ENCODE data around the gene DIO1.
A peak's percentile ranks its signal among the peaks of the same experiment; 100 is the strongest.

The DIO1 gene

DNA sequence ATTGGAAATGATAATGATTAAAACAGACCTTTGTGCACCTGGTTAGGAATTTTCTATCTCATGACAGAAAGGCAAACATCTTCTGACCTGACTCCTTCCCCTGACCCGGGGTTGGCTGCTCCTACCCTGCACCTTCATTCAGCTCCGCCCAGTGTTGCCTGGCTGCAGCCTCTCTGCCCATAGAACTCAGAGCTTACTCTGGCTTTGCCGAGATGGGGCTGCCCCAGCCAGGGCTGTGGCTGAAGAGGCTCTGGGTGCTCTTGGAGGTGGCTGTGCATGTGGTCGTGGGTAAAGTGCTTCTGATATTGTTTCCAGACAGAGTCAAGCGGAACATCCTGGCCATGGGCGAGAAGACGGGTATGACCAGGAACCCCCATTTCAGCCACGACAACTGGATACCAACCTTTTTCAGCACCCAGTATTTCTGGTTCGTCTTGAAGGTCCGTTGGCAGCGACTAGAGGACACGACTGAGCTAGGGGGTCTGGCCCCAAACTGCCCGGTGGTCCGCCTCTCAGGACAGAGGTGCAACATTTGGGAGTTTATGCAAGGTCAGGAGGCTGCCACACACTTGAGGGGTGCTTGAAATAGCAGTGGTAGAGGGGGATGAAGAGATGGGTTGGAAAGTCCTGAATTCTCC lies at the start of gene DIO1:
Gene DIO1, plus strand, starts transcription at position 189 of the 638 bp plus-strand sequence. Its CDS starts 24 bp downstream, at position 213.
- TF ChIP-seq, protein P1, sequence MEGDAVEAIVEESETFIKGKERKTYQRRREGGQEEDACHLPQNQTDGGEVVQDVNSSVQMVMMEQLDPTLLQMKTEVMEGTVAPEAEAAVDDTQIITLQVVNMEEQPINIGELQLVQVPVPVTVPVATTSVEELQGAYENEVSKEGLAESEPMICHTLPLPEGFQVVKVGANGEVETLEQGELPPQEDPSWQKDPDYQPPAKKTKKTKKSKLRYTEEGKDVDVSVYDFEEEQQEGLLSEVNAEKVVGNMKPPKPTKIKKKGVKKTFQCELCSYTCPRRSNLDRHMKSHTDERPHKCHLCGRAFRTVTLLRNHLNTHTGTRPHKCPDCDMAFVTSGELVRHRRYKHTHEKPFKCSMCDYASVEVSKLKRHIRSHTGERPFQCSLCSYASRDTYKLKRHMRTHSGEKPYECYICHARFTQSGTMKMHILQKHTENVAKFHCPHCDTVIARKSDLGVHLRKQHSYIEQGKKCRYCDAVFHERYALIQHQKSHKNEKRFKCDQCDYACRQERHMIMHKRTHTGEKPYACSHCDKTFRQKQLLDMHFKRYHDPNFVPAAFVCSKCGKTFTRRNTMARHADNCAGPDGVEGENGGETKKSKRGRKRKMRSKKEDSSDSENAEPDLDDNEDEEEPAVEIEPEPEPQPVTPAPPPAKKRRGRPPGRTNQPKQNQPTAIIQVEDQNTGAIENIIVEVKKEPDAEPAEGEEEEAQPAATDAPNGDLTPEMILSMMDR (conservative IDR thresholded peaks at IDR 0.05; ENCODE audit: low read depth): no peak
- no peak within 1 kb of the TSS for H3K27ac ChIP-seq
- no peak for DNase-seq (ENCODE audit: low spot score)
- ChIA-PET POLR2A (ENCODE audit: low non-redundant PET) (no interaction called here), CTCF (interaction anchor here (0.6 kb wide), 1 partner anchor 65 kb away, joined by 4 read pairs; no protein-coding TSS in a partner anchor)

DNA sequence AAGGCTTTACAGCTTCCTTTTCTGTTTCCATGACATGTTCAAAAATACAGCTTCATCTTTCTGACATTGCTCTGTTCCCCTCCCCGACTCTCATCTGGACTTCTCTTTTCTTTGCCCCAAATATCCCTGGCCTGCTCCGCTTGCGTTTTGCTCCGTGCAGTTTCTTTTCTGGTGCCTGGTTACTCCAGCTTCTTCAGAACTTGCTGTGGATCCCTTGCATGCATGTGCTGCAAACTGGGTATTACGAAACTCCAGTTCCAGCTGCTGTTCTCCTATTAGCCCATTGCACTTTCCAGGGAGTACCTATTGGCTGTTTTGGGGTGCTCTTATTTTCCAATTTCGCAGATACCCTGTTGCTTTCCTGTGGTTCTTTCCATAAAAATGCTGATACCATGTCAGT lies 46.0 kb upstream of the DIO1 start:
- H3K27ac ChIP-seq: no peak overlapping the region
- ChIA-PET POLR2A (ENCODE audit: low non-redundant PET) (no interaction called here), CTCF (interaction anchor here (0.5 to 0.9 kb wide), 4 partner anchors 13 to 153 kb away, joined by 3 read pairs; no protein-coding TSS in a partner anchor)
- TF ChIP-seq, protein P1 (conservative IDR thresholded peaks at IDR 0.05; ENCODE audit: low read depth): no peak
- DNase-seq (ENCODE audit: low spot score): no peak

DNA sequence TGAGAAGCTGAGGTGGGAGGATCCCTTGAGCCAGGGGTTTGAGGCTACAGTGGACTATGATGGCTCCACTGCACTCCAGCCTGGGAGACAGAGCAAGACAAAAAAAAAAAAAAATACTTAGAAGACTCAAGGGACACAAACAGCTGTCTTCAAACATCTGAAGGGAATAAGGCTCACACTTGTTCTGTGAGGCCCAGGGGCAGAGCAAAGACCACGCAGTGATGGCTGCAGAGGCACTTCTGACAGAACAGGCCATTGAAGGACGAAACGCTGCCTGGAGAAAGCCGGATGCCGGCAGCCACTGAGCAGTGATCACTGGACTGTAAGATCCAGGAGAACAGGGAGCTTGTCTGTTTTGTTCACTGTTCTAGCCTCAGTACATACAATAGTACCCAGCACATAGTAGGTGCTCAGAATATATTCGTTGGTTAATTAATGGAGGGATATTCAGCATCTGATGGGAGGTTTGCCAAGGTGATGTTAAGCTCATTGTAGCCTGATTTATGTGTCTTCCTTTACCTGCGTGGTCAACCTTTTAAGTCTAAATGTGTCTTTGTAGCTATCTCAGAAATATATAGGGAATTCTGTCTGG lies 43.8 kb upstream of the DIO1 start:
- DNase-seq (ENCODE audit: low spot score): no peak
- ChIA-PET POLR2A (ENCODE audit: low non-redundant PET) (no interaction called here), CTCF (interaction anchor here (0.6 to 0.7 kb wide), 4 partner anchors 15 to 419 kb away, joined by 3 to 4 read pairs (median 4); no protein-coding TSS in a partner anchor)
- TF ChIP-seq, protein P1 (conservative IDR thresholded peaks at IDR 0.05; ENCODE audit: low read depth): no peak
- no peak overlapping the region for H3K27ac ChIP-seq

DNA sequence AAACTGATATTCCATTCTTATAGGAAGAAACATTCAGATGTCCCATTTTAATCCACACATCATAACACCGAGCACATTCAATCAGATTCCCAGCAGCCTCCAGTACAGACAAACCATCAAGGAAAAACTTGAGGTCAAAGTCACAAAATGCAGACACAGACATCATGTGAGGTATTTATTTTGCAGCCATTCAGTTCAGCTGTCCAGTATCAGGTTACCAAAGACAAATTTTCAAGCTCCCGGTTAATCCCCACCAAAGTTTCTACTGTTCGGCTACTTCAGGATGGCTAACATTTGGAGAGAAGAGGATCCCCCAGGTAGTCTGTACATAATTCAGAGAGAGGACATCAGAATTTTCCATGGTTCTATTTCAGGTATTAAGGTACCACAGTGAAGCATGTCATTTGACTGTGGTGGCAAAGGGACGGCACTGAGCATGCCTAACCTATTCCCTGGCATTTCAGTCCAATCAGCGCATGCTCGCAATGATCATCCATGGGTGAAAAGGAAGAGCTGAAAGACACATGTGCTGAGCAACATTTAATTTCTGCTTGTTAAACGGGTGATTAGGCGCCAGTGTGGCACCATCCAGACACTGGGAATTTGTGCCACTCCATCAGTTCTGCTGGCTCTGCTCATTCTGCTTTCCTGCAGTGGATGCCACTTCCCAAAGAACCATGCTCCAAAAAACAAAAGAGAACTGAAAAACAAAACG lies 42.3 kb upstream of the DIO1 start:
- TF ChIP-seq, protein P1 (conservative IDR thresholded peaks at IDR 0.05; ENCODE audit: low read depth): no peak
- ChIA-PET CTCF (interaction anchor here (1.3 kb wide), 1 partner anchor 9 kb away, joined by 5 read pairs; no protein-coding TSS in a partner anchor), POLR2A (ENCODE audit: low non-redundant PET) (no interaction called here)
- no peak overlapping the region for H3K27ac ChIP-seq
- no peak for DNase-seq (ENCODE audit: low spot score)

DNA sequence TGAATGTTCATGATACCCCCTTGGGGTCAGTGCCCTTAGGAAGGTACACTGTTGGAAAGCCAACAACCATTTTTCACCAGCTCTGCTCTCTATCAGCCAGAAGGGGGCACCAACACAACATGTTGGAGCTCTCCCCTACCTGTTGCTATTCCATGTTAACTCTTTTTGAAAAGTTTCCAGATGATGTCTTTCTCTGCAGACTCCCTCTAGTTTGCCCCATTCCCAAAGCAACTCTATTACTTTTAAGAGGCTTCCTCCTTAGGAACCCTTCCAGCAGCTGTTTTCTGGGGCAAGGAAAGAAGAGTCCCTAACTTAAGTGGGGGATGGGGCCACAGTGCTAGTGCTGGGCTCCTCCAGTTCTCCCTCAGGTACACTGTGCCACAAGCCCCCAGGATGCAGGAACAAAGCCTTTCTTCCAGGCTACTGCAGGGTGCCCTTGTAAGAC lies 33.0 kb upstream of the DIO1 start:
- CTCF ChIA-PET: interaction anchor here (0.6 to 2.7 kb wide), 16 partner anchors 9 to 638 kb away, joined by 3 to 17 read pairs (median 4); no protein-coding TSS in a partner anchor
- POLR2A ChIA-PET (ENCODE audit: low non-redundant PET): interaction anchor here (0.6 kb wide), 1 partner anchor 908 kb away, joined by 5 read pairs; no protein-coding TSS in a partner anchor
- TF ChIP-seq, protein P1 (conservative IDR thresholded peaks at IDR 0.05; ENCODE audit: low read depth): peak; percentile 73
- no peak overlapping the region for H3K27ac ChIP-seq
- peak; percentile 59 for DNase-seq (ENCODE audit: low spot score)

DNA sequence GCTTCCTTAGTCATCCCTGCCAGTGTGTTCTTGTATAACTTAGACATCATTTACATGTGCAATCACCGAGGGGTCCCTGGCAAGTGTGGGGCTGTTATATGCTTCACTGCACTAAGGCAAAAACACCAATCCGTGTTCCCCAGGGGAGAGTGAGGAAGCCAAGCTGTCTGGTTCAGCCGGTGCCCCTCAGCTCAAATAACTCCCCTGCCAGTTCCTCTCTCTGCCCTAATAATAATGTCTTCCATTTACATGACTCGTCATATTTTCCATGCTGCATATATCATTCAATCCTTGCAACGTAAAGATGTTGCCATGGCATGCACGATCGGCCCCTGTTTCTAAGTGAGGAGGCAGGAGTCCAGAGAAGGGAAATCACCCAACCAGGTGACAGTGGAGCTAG lies 31.5 kb upstream of the DIO1 start:
- ChIA-PET CTCF (interaction anchor here (1.0 to 2.7 kb wide), 2 partner anchors 16 to 97 kb away, joined by 3 to 17 read pairs; no protein-coding TSS in a partner anchor), POLR2A (ENCODE audit: low non-redundant PET) (no interaction called here)
- TF ChIP-seq, protein P1 (conservative IDR thresholded peaks at IDR 0.05; ENCODE audit: low read depth): no peak
- H3K27ac ChIP-seq: no peak overlapping the region
- DNase-seq (ENCODE audit: low spot score): no peak

Data from RWPE1 (cell line).